ENCODE measurements around the gene CALN1.

Gene CALN1

GRCh38 chr7:72057231-72057630 lies 354.9 kb downstream of the CALN1 start:
- DNase-seq = no peak
- H3K4me3 ChIP-seq (ENCODE audit: insufficient read depth, low read depth, low read length, poor library complexity, severe bottlenecking) = no peak overlapping the region

GRCh38 chr7:72055426-72055825 lies 356.7 kb downstream of the CALN1 start:
- no peaks in the 10 kb centered on the region for H3K9me3 ChIP-seq (ENCODE audit: control insufficient read depth, low read length)
- H3K27me3 ChIP-seq (replicated peaks; ENCODE audit: control insufficient read depth, insufficient read depth, low read length, poor library complexity, severe bottlenecking) = no peaks in the 10 kb centered on the region
- H3K27ac ChIP-seq (ENCODE audit: insufficient read depth, low read length, poor library complexity, severe bottlenecking) = no peak overlapping the region
- no peak overlapping the region for H3K4me3 ChIP-seq (ENCODE audit: insufficient read depth, low read depth, low read length, poor library complexity, severe bottlenecking)
- DNase-seq = no peak
- no peaks in the 10 kb centered on the region for H3K36me3 ChIP-seq (ENCODE audit: control insufficient read depth, insufficient read depth, low read length)
- H3K4me1 ChIP-seq (ENCODE audit: control insufficient read depth, insufficient read depth, low read length, poor library complexity, severe bottlenecking) = no peaks in the 10 kb centered on the region

More at GRCh38 chr7:72057231-72057630, 354.9 kb downstream of the CALN1 start:
- Histone ChIP-seq H3K4me1 (ENCODE audit: control insufficient read depth, insufficient read depth, low read length, poor library complexity, severe bottlenecking) (no peaks in the 10 kb centered on the region), H3K36me3 (ENCODE audit: control insufficient read depth, insufficient read depth, low read length) (no peaks in the 10 kb centered on the region), H3K27ac (ENCODE audit: insufficient read depth, low read length, poor library complexity, severe bottlenecking) (no peak overlapping the region), H3K9me3 (ENCODE audit: control insufficient read depth, low read length) (no peaks in the 10 kb centered on the region), H3K27me3 (replicated peaks; ENCODE audit: control insufficient read depth, insufficient read depth, low read length, poor library complexity, severe bottlenecking) (no peaks in the 10 kb centered on the region)

GRCh38 chr7:72053292-72053691 lies 358.8 kb downstream of the CALN1 start:
- no peaks in the 10 kb centered on the region for H3K27me3 ChIP-seq (replicated peaks; ENCODE audit: control insufficient read depth, insufficient read depth, low read length, poor library complexity, severe bottlenecking)
- no peaks in the 10 kb centered on the region for H3K4me1 ChIP-seq (ENCODE audit: control insufficient read depth, insufficient read depth, low read length, poor library complexity, severe bottlenecking)
- no peaks in the 10 kb centered on the region for H3K9me3 ChIP-seq (ENCODE audit: control insufficient read depth, low read length)
- H3K36me3 ChIP-seq (ENCODE audit: control insufficient read depth, insufficient read depth, low read length) = no peaks in the 10 kb centered on the region
- DNase-seq = no peak
- no peak overlapping the region for H3K27ac ChIP-seq (ENCODE audit: insufficient read depth, low read length, poor library complexity, severe bottlenecking)
- no peak overlapping the region for H3K4me3 ChIP-seq (ENCODE audit: insufficient read depth, low read depth, low read length, poor library complexity, severe bottlenecking)

GRCh38 chr7:72048420-72048819 lies 363.7 kb downstream of the CALN1 start:
- H3K27ac ChIP-seq (ENCODE audit: insufficient read depth, low read length, poor library complexity, severe bottlenecking) = no peak overlapping the region
- no peaks in the 10 kb centered on the region for H3K27me3 ChIP-seq (replicated peaks; ENCODE audit: control insufficient read depth, insufficient read depth, low read length, poor library complexity, severe bottlenecking)
- no peaks in the 10 kb centered on the region for H3K4me1 ChIP-seq (ENCODE audit: control insufficient read depth, insufficient read depth, low read length, poor library complexity, severe bottlenecking)
- H3K36me3 ChIP-seq (ENCODE audit: control insufficient read depth, insufficient read depth, low read length) = no peaks in the 10 kb centered on the region
- H3K9me3 ChIP-seq (ENCODE audit: control insufficient read depth, low read length) = no peaks in the 10 kb centered on the region
- DNase-seq = no peak
- no peak overlapping the region for H3K4me3 ChIP-seq (ENCODE audit: insufficient read depth, low read depth, low read length, poor library complexity, severe bottlenecking)

GRCh38 chr7:72042855-72043254 lies 369.3 kb downstream of the CALN1 start:
- no peaks in the 10 kb centered on the region for H3K4me1 ChIP-seq (ENCODE audit: control insufficient read depth, insufficient read depth, low read length, poor library complexity, severe bottlenecking)
- H3K36me3 ChIP-seq (ENCODE audit: control insufficient read depth, insufficient read depth, low read length) = no peaks in the 10 kb centered on the region
- no peak overlapping the region for H3K27ac ChIP-seq (ENCODE audit: insufficient read depth, low read length, poor library complexity, severe bottlenecking)
- DNase-seq = no peak
- H3K27me3 ChIP-seq (replicated peaks; ENCODE audit: control insufficient read depth, insufficient read depth, low read length, poor library complexity, severe bottlenecking) = no peaks in the 10 kb centered on the region
- no peak overlapping the region for H3K4me3 ChIP-seq (ENCODE audit: insufficient read depth, low read depth, low read length, poor library complexity, severe bottlenecking)
- H3K9me3 ChIP-seq (ENCODE audit: control insufficient read depth, low read length) = no peaks in the 10 kb centered on the region

GRCh38 chr7:72040641-72041040 lies 371.5 kb downstream of the CALN1 start:
- Histone ChIP-seq H3K4me3 (ENCODE audit: insufficient read depth, low read depth, low read length, poor library complexity, severe bottlenecking) (no peak overlapping the region), H3K9me3 (ENCODE audit: control insufficient read depth, low read length) (no peaks in the 10 kb centered on the region), H3K4me1 (ENCODE audit: control insufficient read depth, insufficient read depth, low read length, poor library complexity, severe bottlenecking) (no peaks in the 10 kb centered on the region), H3K27ac (ENCODE audit: insufficient read depth, low read length, poor library complexity, severe bottlenecking) (no peak overlapping the region), H3K36me3 (ENCODE audit: control insufficient read depth, insufficient read depth, low read length) (no peaks in the 10 kb centered on the region), H3K27me3 (replicated peaks; ENCODE audit: control insufficient read depth, insufficient read depth, low read length, poor library complexity, severe bottlenecking) (no peaks in the 10 kb centered on the region)
- DNase-seq = no peak

GRCh38 chr7:72039460-72039859 lies 372.7 kb downstream of the CALN1 start:
- no peaks in the 10 kb centered on the region for H3K36me3 ChIP-seq (ENCODE audit: control insufficient read depth, insufficient read depth, low read length)
- DNase-seq = no peak
- no peaks in the 10 kb centered on the region for H3K27me3 ChIP-seq (replicated peaks; ENCODE audit: control insufficient read depth, insufficient read depth, low read length, poor library complexity, severe bottlenecking)
- H3K9me3 ChIP-seq (ENCODE audit: control insufficient read depth, low read length) = no peaks in the 10 kb centered on the region
- H3K27ac ChIP-seq (ENCODE audit: insufficient read depth, low read length, poor library complexity, severe bottlenecking) = no peak overlapping the region
- H3K4me3 ChIP-seq (ENCODE audit: insufficient read depth, low read depth, low read length, poor library complexity, severe bottlenecking) = no peak overlapping the region
- no peaks in the 10 kb centered on the region for H3K4me1 ChIP-seq (ENCODE audit: control insufficient read depth, insufficient read depth, low read length, poor library complexity, severe bottlenecking)

GRCh38 chr7:72038022-72038732 lies 374.0 kb downstream of the CALN1 start:
- H3K4me1 ChIP-seq (ENCODE audit: control insufficient read depth, insufficient read depth, low read length, poor library complexity, severe bottlenecking) = no peaks in the 10 kb centered on the region
- no peak overlapping the region for H3K27ac ChIP-seq (ENCODE audit: insufficient read depth, low read length, poor library complexity, severe bottlenecking)
- no peaks in the 10 kb centered on the region for H3K36me3 ChIP-seq (ENCODE audit: control insufficient read depth, insufficient read depth, low read length)
- no peaks in the 10 kb centered on the region for H3K27me3 ChIP-seq (replicated peaks; ENCODE audit: control insufficient read depth, insufficient read depth, low read length, poor library complexity, severe bottlenecking)
- no peak overlapping the region for H3K4me3 ChIP-seq (ENCODE audit: insufficient read depth, low read depth, low read length, poor library complexity, severe bottlenecking)
- DNase-seq = no peak
- H3K9me3 ChIP-seq (ENCODE audit: control insufficient read depth, low read length) = no peaks in the 10 kb centered on the region

- no peaks in the 10 kb centered on the region for H3K36me3 ChIP-seq (ENCODE audit: control insufficient read depth, insufficient read depth, low read length)
- no peaks in the 10 kb centered on the region for H3K9me3 ChIP-seq (ENCODE audit: control insufficient read depth, low read length)
- no peak overlapping the region for H3K27ac ChIP-seq (ENCODE audit: insufficient read depth, low read length, poor library complexity, severe bottlenecking)
- no peak overlapping the region for H3K4me3 ChIP-seq (ENCODE audit: insufficient read depth, low read depth, low read length, poor library complexity, severe bottlenecking)
- no peaks in the 10 kb centered on the region for H3K27me3 ChIP-seq (replicated peaks; ENCODE audit: control insufficient read depth, insufficient read depth, low read length, poor library complexity, severe bottlenecking)
- no peaks in the 10 kb centered on the region for H3K4me1 ChIP-seq (ENCODE audit: control insufficient read depth, insufficient read depth, low read length, poor library complexity, severe bottlenecking)
- DNase-seq = no peak
Measured at GRCh38 chr7:72037516-72037915, 374.6 kb downstream of the CALN1 start.

- Histone ChIP-seq H3K27ac (ENCODE audit: insufficient read depth, low read length, poor library complexity, severe bottlenecking) (no peak overlapping the region), H3K9me3 (ENCODE audit: control insufficient read depth, low read length) (no peaks in the 10 kb centered on the region), H3K27me3 (replicated peaks; ENCODE audit: control insufficient read depth, insufficient read depth, low read length, poor library complexity, severe bottlenecking) (no peaks in the 10 kb centered on the region), H3K36me3 (ENCODE audit: control insufficient read depth, insufficient read depth, low read length) (no peaks in the 10 kb centered on the region), H3K4me1 (ENCODE audit: control insufficient read depth, insufficient read depth, low read length, poor library complexity, severe bottlenecking) (no peaks in the 10 kb centered on the region), H3K4me3 (ENCODE audit: insufficient read depth, low read depth, low read length, poor library complexity, severe bottlenecking) (no peak overlapping the region)
- no peak for DNase-seq
Measured at GRCh38 chr7:72035266-72035665, 376.9 kb downstream of the CALN1 start.
